ENCODE data around the gene LRRC47.

LRRC47 gene

DNA sequence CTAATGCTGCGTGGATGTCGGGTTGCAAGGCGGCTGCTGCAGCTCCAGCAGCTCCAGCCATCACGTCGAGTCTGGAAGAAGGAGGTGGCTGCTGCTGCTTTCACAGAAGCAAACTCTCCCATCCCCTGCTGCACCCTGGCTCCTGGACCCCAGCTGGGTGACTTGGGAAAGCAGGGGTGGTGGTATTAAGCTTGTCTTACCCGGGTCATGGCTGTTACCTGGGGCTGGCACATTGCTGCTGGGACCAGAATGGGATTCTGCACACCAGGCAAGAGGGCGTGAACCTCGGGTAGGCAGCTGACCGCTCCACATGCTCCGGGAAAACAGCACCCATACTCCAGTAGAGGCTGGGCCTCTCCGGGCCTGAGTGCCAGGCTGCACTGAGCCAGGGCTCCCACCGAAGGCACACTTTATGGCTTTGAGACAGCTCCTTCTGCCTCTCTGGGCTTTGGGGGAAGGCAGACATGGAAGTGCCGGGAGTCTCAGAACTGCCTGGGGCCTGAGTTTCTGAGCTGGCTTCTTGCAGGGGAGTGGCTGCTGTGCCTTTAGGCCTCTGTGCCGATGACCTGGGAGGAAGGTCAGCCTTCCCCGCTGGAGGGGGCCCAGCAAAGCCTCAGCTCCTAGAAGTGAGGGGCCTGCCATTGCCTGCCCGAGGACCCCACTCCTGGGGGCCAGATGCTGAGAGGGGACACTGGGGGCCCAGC, 22.6 kb downstream of the LRRC47 start:
- Mint-ChIP-seq H3K4me1 (peaks cover 22% of the 10 kb centered on the region), H3K36me3 (no peaks in the 10 kb centered on the region), H3K4me3 (peak overlapping the region; percentile 76), H3K9me3 (no peaks in the 10 kb centered on the region), H3K27ac (no peak overlapping the region)
- DNase-seq (ENCODE audit: low spot score in 2 of 2) (no peak), ATAC-seq (no peak)

DNA sequence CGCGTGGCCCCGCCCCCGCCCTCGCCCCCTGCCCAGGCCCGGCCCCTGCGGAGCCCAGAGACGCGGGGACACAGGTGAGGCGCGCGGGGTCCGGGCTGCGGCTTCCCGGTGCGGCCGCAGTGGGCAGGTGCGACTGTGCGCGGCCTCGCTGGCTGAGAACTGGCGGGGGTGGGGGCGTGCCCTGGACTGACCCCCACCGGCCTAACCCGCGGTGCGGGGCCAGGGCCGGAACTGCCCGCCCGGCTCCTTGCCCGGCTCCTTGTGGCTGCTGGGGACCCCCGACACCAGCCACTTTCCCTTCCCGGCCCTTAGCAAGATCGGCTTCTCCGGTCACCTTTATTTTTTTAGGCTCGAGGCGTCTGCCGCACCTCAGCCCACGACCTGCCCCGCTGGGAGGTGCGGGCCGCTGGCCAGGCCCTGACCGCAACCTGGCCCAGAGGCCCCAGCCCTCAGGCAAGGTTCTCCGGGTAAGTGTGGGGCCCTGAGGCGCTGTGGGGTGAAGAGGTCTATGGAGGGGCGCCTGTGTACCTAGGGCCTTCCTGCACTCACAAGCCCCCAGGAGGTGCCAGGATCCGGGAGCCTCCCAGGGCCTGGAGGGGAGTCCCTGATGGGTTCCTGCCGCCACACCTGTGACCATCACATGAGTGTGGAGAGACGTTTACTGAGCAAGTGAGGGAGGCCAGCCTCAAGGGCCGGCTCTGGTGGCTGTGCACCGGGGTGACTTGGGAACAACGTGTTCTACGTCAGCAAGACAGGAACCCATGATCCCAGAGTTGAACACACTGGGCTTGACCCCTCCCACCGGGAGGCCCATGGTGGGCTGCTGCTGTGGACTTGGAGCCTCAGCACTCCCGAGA, 23.4 kb downstream of the LRRC47 start, which contains the start of gene SMIM1:
Gene SMIM1, plus strand, starts transcription at position 35 of the 857 bp plus-strand sequence. CDS start 2,625 bp downstream, outside the sequence.
- peaks cover 22% of the 10 kb centered on the region for H3K4me1 Mint-ChIP-seq
- H3K36me3 Mint-ChIP-seq: no peaks in the 10 kb centered on the region

GRCh38 chr1:3772027-3772714, 24.1 kb downstream of the LRRC47 start:
- Mint-ChIP-seq H3K9me3 (no peaks in the 10 kb centered on the region), H3K4me3 (peak overlapping the region; percentile 76), H3K36me3 (no peaks in the 10 kb centered on the region), H3K27ac (peak overlapping the region; percentile 69), H3K4me1 (peaks cover 22% of the 10 kb centered on the region)
- peak; percentile 79 for ATAC-seq
- DNase-seq (ENCODE audit: low spot score in 2 of 2): peak; percentile 71 to 90

More for the DNA sequence above, 23.4 kb downstream of the LRRC47 start, which contains the start of gene SMIM1:
- peak within 1 kb of the TSS; percentile 76 for H3K4me3 Mint-ChIP-seq
- ATAC-seq (no peak), DNase-seq (ENCODE audit: low spot score in 2 of 2) (peak in 1 of 2 donors; percentile 59)
- H3K9me3 Mint-ChIP-seq: no peaks in the 10 kb centered on the region
- peak within 1 kb of the TSS; percentile 69 for H3K27ac Mint-ChIP-seq

- Mint-ChIP-seq H3K9me3 (no peaks in the 10 kb centered on the region), H3K36me3 (no peaks in the 10 kb centered on the region), H3K4me3 (peak overlapping the region; percentile 76), H3K4me1 (peaks cover 22% of the 10 kb centered on the region), H3K27ac (peak overlapping the region; percentile 69)
- DNase-seq (ENCODE audit: low spot score in 2 of 2) (no peak), ATAC-seq (no peak)
These were observed 24.9 kb downstream of the LRRC47 start for GRCh38 chr1:3771108-3772026.

GRCh38 chr1:3770047-3770765, 26.1 kb downstream of the LRRC47 start:
- peak overlapping the region; percentile 76 for H3K4me3 Mint-ChIP-seq
- no peak overlapping the region for H3K27ac Mint-ChIP-seq
- H3K9me3 Mint-ChIP-seq: no peaks in the 10 kb centered on the region
- peaks cover 15% of the 10 kb centered on the region for H3K4me1 Mint-ChIP-seq
- ATAC-seq (no peak), DNase-seq (ENCODE audit: low spot score in 2 of 2) (no peak)
- no peaks in the 10 kb centered on the region for H3K36me3 Mint-ChIP-seq

- Mint-ChIP-seq H3K36me3 (no peaks in the 10 kb centered on the region), H3K4me1 (peaks cover 15% of the 10 kb centered on the region), H3K27ac (no peak overlapping the region), H3K9me3 (no peaks in the 10 kb centered on the region), H3K4me3 (no peak overlapping the region)
- ATAC-seq: no peak
- DNase-seq (ENCODE audit: low spot score in 2 of 2): no peak
These were observed 27.4 kb downstream of the LRRC47 start for GRCh38 chr1:3768811-3769390.

- H3K27ac Mint-ChIP-seq: no peak overlapping the region
- ATAC-seq (no peak), DNase-seq (ENCODE audit: low spot score in 2 of 2) (no peak)
- peaks cover 11% of the 10 kb centered on the region for H3K4me1 Mint-ChIP-seq
- no peaks in the 10 kb centered on the region for H3K36me3 Mint-ChIP-seq
- H3K4me3 Mint-ChIP-seq: no peak overlapping the region
- H3K9me3 Mint-ChIP-seq: no peaks in the 10 kb centered on the region
These were observed 28.9 kb downstream of the LRRC47 start for GRCh38 chr1:3767328-3767925.

- DNase-seq (ENCODE audit: low spot score in 2 of 2) (no peak), ATAC-seq (no peak)
- Mint-ChIP-seq H3K27ac (no peak overlapping the region), H3K4me1 (no peaks in the 10 kb centered on the region), H3K4me3 (no peak overlapping the region), H3K36me3 (no peaks in the 10 kb centered on the region), H3K9me3 (peaks cover 5% of the 10 kb centered on the region)
These were observed 32.8 kb downstream of the LRRC47 start for GRCh38 chr1:3763351-3764125.

GRCh38 chr1:3762873-3763228, 33.4 kb downstream of the LRRC47 start:
- DNase-seq (ENCODE audit: low spot score in 2 of 2) (no peak), ATAC-seq (no peak)
- Mint-ChIP-seq H3K4me1 (no peaks in the 10 kb centered on the region), H3K27ac (no peak overlapping the region), H3K9me3 (peaks cover 5% of the 10 kb centered on the region), H3K4me3 (no peak overlapping the region), H3K36me3 (no peaks in the 10 kb centered on the region)

- Mint-ChIP-seq H3K4me3 (no peak overlapping the region), H3K4me1 (no peaks in the 10 kb centered on the region), H3K27ac (no peak overlapping the region), H3K9me3 (peaks cover 5% of the 10 kb centered on the region), H3K36me3 (no peaks in the 10 kb centered on the region)
- ATAC-seq: no peak
- DNase-seq (ENCODE audit: low spot score in 2 of 2): no peak
These were observed 34.0 kb downstream of the LRRC47 start for GRCh38 chr1:3762151-3762872.

- no peak overlapping the region for H3K27ac Mint-ChIP-seq
- no peak for DNase-seq (ENCODE audit: low spot score in 2 of 2)
- H3K4me3 Mint-ChIP-seq: no peak overlapping the region
These were observed 34.8 kb downstream of the LRRC47 start for GRCh38 chr1:3761296-3762010.

DNA sequence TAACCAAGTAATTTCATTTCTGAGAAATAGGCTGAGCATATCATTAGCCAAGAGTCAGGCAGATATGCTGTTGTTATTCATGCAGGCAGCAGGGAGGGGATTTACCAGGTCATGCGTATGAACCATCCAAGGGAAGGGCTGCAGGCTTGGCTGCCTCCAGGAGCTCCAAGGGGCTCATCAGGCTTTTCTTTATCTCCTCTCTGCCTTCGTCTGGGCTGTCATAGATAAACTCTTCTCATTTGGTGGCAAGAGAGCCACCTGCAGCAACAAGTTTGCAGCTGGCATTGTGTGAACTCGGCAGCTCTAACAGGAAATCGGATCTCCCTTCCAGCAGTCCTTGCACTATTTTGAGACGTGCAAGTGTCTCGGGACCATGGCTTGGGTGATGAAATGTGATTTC, 36.5 kb downstream of the LRRC47 start:
- H3K36me3 Mint-ChIP-seq: no peaks in the 10 kb centered on the region

More at GRCh38 chr1:3761296-3762010, 34.8 kb downstream of the LRRC47 start:
- no peak for ATAC-seq
- Mint-ChIP-seq H3K36me3 (no peaks in the 10 kb centered on the region), H3K9me3 (peaks cover 5% of the 10 kb centered on the region), H3K4me1 (no peaks in the 10 kb centered on the region)

More for the DNA sequence above, 36.5 kb downstream of the LRRC47 start:
- peaks cover 5% of the 10 kb centered on the region for H3K9me3 Mint-ChIP-seq
- no peaks in the 10 kb centered on the region for H3K4me1 Mint-ChIP-seq
- no peak for DNase-seq (ENCODE audit: low spot score in 2 of 2)
- H3K27ac Mint-ChIP-seq: no peak overlapping the region
- ATAC-seq: no peak
- H3K4me3 Mint-ChIP-seq: no peak overlapping the region

Data from stimulated activated effector memory CD8-positive, alpha-beta T cell treated with anti-CD3 and anti-CD28 coated beads, Interleukin-12 subunit alpha, Interleukin-12 subunit beta, amount 100 ng/mL, for 72 hours (primary cell).